ENCODE data around the gene HDAC5.
A peak's percentile ranks its signal among the peaks of the same experiment; 100 is the strongest.
"Not testable (repeated sequence)": the region's sequence is repeated elsewhere in the genome, so short reads cannot be mapped to it uniquely, and the experiment has no call there.

HDAC5 gene

DNA sequence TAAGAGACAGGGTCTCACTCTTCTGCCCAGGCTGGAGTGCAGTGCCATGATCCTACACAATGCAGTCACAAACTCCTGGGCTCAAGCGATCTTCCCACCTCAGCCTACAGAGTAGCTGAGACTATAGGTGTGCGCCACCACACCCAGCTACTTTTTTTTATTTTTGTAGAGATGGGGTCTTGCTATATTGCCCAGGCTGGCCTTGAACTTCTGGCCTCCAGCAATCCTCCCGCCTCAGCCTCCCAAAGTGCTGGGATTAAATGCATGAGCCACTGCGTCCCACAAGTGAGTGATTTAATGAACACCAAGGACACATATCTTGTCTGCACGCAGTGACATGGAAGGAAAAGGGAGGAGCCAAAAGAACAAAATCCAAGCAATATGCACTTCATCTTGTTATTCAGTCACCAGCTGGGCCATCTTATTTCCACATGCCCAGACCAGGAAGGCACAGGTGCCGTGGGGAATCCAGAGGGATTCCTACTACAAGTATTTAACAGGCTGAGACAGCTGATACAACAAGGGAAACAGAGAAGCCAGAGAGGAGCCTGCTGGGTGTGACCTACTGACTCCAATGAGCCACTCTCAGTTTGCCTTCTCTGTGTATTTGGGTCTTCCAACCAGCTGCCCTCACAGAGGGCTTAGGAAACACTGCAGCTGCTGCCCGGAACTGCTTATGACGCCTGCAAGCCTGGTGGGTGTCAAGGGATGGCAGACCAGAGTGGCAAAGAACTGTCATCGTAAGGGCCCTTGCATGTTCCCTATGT lies 74.0 kb downstream of the HDAC5 start:
- DNase-seq (ENCODE audit: low read depth): no peak
- H3K4me3 ChIP-seq (ENCODE audit: control insufficient read depth, low read depth, low read length): no peak overlapping the region
- TF ChIP-seq, protein P1, sequence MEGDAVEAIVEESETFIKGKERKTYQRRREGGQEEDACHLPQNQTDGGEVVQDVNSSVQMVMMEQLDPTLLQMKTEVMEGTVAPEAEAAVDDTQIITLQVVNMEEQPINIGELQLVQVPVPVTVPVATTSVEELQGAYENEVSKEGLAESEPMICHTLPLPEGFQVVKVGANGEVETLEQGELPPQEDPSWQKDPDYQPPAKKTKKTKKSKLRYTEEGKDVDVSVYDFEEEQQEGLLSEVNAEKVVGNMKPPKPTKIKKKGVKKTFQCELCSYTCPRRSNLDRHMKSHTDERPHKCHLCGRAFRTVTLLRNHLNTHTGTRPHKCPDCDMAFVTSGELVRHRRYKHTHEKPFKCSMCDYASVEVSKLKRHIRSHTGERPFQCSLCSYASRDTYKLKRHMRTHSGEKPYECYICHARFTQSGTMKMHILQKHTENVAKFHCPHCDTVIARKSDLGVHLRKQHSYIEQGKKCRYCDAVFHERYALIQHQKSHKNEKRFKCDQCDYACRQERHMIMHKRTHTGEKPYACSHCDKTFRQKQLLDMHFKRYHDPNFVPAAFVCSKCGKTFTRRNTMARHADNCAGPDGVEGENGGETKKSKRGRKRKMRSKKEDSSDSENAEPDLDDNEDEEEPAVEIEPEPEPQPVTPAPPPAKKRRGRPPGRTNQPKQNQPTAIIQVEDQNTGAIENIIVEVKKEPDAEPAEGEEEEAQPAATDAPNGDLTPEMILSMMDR (IDR thresholded peaks at IDR 0.05; ENCODE audit: control insufficient read depth, insufficient read depth, low read depth, low read length, missing control alignments): no peak

DNA sequence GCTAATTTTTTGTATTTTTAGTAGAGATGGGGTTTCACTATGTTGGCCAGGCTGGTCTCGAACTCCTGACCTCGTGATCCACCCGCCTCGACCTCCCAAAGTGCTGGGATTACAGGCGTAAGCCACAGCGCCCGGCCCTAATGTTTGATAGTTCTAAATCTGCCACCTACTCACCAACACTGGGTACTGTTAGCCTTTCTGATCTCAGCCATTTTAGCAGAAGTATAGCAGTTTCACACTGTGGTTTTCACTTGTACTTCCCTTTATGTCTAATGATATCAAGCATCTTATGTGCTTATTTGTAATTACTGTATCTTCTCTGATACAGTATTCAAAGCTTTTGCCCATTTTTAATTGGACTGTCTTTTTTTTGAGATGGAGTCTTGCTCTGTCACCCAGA lies 76.5 kb downstream of the HDAC5 start:
- not testable (repeated sequence) for DNase-seq (ENCODE audit: low read depth); H3K4me3 ChIP-seq (ENCODE audit: control insufficient read depth, low read depth, low read length)

DNA sequence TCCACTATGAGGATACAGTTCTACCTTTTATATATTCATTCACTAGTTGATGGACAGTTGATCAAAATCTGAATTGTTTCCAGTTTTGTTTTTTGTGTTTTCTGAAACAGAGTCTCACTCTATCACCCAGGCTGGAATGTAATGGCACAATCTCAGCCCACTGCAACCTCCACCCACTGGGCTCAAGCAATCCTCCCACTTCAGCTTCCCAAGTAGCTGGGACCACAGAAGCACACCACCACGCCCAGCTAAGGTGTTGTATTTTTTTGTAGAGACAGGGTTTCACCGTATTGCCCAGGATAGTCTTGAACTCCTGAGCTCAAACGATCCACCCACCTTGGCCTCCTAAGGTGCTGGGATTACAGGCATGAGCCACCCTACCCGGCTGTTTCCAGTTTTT lies 78.0 kb downstream of the HDAC5 start:
- no peak for DNase-seq (ENCODE audit: low read depth)
- no peak overlapping the region for H3K4me3 ChIP-seq (ENCODE audit: control insufficient read depth, low read depth, low read length)
- TF ChIP-seq, protein P1 (IDR thresholded peaks at IDR 0.05; ENCODE audit: control insufficient read depth, insufficient read depth, low read depth, low read length, missing control alignments): no peak

DNA sequence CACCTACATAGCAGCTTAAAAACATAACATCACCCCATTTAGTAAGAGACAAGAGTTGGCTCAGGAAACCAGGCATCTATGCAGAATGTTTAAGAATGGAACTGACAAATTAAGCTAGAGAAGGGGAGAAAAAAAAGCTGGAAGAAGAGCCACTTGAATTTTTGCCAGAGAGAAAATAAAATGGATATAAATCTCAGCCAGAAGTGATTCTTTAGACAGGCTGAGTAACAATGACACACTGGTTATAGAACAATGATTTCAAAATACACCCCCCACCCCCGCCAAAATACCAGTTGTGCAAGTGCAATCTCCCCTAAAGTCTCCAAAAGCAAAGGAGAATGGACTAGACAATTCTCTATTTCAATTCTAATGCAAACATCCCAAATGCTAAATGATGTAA lies 79.4 kb downstream of the HDAC5 start:
- no peak for DNase-seq (ENCODE audit: low read depth)
- H3K4me3 ChIP-seq (ENCODE audit: control insufficient read depth, low read depth, low read length): no peak overlapping the region
- TF ChIP-seq, protein P1 (IDR thresholded peaks at IDR 0.05; ENCODE audit: control insufficient read depth, insufficient read depth, low read depth, low read length, missing control alignments): no peak

DNA sequence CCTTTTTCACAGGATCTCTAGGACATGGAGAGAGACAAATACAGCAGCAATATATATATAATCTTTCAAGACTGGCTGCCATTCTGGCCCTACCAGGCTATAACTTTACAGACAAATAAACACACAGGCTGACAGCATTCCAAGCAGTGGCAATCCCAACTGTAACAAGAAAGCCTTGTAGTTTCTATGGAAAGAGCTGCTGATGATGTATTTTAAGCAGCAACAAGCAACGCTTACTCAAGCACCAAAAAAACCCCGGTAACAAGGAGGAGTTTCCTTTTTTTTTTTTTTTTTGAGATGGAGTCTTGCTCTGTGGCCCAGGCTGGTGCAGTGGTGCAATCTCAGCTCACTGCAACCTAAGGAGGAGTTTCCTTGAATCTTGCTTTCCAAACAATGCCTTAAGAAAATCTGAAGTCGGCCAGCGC lies 80.2 kb downstream of the HDAC5 start:
- peak; percentile 58 for DNase-seq (ENCODE audit: low read depth)
- TF ChIP-seq, protein P1 (IDR thresholded peaks at IDR 0.05; ENCODE audit: control insufficient read depth, insufficient read depth, low read depth, low read length, missing control alignments): no peak
- no peak overlapping the region for H3K4me3 ChIP-seq (ENCODE audit: control insufficient read depth, low read depth, low read length)

DNA sequence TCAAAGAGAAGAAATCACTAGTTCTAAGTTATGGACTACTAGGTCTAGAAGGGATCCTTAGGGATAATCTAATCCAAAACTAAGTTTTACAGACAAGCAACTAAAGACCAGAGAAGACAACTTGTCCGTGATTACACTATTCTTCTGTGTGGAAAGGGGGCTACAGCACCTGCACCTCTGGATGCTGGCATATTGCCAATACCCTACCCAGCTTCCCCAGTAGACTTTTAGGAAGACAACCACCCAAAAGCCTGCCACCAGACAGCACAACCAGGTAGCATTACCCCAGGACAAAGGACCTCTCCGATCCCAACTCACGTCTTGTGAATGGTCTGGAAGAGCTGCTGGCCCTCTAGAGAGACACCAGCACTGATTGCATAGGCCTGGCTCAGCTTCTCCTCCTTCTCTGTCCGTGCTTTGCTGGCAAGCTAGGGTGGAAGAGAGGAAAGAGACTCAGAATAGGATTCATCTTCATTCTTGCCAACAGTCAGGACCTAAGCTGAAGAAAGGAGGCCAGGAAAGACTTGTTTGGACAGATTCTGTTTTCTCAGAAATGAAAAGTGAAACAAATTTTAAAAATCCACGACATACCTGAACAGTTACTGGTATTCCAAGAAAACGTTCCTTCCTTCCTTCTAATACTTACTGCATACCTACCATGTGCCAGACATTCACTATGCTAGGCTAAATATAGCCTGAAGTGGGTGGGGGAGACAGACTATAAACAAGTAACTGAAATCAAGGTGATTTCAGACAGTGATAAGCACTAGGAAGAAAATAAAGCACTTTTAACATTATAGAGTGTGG lies 83.4 kb downstream of the HDAC5 start:
- H3K4me3 ChIP-seq (ENCODE audit: control insufficient read depth, low read depth, low read length): no peak overlapping the region
- TF ChIP-seq, protein P1 (IDR thresholded peaks at IDR 0.05; ENCODE audit: control insufficient read depth, insufficient read depth, low read depth, low read length, missing control alignments): no peak
- DNase-seq (ENCODE audit: low read depth): no peak

DNA sequence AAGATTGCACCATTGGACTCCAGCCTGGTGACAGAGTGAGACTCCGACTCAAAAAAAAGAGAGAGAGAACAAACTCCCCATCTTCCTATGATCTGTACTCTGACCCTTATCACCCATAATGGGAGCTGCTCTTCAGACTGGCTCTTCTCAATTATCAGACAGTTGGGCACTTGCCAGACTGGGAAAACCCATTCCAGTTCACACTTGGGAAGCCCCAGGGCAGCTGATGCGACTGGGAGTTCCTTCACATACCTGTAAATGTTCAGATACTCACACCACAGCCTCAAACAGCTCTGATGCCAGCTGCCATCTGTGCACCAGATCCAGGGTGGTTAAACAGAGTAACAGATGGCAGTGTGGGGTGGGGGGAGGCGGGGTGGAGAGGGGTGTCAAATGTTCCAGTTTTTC lies 84.8 kb downstream of the HDAC5 start:
- TF ChIP-seq, protein P1 (IDR thresholded peaks at IDR 0.05; ENCODE audit: control insufficient read depth, insufficient read depth, low read depth, low read length, missing control alignments): no peak
- no peak for DNase-seq (ENCODE audit: low read depth)

More for the DNA sequence above, 84.8 kb downstream of the HDAC5 start:
- H3K4me3 ChIP-seq (ENCODE audit: control insufficient read depth, low read depth, low read length): no peak overlapping the region

Data from AG09309 (cell line).